ENCODE data around the gene USP6. TPM values are rescaled to one million over a fixed set of nuclear protein-coding genes. Genes with fewer than 3 reads are reported as not detected.
"Not testable (repeated sequence)": the region's sequence is repeated elsewhere in the genome, so short reads cannot be mapped to it uniquely, and the experiment has no call there.

USP6 gene
- total and polyA plus RNA-seq, 3 donors from 2014 or later, result 19.3 to 50.4 (median 25.1) TPM

DNA sequence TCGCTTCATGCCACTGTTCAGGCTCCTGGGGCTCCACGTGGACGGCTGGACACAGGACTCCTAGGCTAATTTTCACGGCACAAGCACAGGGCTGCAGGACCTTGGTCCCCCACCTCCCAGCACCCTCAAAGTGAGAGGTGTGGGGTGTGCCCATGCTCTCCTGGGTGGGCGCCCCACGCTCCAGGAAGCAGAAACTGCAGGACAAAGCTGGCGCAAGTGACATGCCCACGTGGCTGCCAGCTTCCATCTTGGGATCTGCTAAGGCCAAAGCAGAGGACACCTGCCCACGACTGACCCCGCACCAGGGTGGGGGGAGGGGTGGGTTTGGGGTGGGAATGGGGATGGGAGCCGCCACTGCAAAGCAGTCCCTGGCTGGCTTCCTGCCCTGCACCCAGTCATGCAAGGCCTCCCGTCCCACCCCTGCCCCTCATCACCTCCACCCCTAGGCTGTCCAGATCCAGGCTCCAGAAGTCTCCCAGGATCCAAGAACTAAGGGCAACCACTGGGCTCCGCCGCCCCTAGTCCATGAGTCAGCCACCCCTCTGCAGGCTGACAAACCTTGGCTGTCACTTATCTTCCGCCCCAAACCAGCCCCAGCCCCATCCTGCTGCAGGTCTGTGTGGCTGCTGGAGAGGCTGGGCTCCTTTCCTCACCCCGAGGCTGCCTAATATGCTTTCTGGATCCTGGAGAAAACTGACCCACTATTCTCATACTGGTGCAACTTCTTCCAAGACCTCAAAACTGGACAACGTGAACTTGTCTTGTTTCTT lies 11.1 kb downstream of the USP6 start:
- Histone ChIP-seq H3K4me3 (no peak overlapping the region), H3K9me3 (no peaks in the 10 kb centered on the region), H3K4me1 (no peaks in the 10 kb centered on the region), H3K36me3 (ENCODE audit: low read depth, missing control alignments) (no peaks in the 10 kb centered on the region), H3K27me3 (no peaks in the 10 kb centered on the region), H3K27ac (no peak overlapping the region)
- intact Hi-C loops (cut with DNase I; ENCODE audit: low total_unique reads), result no loop called here
- DNase-seq, result no peak
- WGBS, 2 donors, result 82 to 84% methylated on average over 9 to 15 of the region's 17 CpGs
- TF ChIP-seq, protein P1, sequence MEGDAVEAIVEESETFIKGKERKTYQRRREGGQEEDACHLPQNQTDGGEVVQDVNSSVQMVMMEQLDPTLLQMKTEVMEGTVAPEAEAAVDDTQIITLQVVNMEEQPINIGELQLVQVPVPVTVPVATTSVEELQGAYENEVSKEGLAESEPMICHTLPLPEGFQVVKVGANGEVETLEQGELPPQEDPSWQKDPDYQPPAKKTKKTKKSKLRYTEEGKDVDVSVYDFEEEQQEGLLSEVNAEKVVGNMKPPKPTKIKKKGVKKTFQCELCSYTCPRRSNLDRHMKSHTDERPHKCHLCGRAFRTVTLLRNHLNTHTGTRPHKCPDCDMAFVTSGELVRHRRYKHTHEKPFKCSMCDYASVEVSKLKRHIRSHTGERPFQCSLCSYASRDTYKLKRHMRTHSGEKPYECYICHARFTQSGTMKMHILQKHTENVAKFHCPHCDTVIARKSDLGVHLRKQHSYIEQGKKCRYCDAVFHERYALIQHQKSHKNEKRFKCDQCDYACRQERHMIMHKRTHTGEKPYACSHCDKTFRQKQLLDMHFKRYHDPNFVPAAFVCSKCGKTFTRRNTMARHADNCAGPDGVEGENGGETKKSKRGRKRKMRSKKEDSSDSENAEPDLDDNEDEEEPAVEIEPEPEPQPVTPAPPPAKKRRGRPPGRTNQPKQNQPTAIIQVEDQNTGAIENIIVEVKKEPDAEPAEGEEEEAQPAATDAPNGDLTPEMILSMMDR (IDR thresholded peaks at IDR 0.05), result no peak
- no peak for TF ChIP-seq POLR2A (IDR thresholded peaks at IDR 0.05)

DNA sequence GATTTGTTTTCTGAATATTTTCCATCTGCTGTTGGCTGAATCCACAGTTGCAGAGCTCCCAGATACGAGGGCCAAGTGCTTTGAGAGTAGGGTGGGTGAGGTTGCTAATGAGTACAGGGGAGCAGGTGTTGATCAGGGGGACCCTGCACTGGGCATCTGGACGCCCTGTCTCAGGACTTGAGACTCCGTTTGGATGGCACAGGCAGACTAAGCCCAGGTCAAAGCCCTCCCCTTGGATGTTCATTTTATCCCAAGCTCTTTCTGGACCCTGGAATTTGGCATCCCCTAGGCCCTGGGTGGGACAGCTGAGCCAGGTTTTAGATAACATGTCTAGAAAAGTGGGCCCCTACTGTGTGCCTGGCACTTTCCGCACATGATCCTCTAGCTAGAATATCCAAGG lies 12.1 kb downstream of the USP6 start:
- Histone ChIP-seq H3K9me3 (no peaks in the 10 kb centered on the region), H3K36me3 (ENCODE audit: low read depth, missing control alignments) (no peaks in the 10 kb centered on the region), H3K27ac (no peak overlapping the region), H3K4me3 (no peak overlapping the region), H3K4me1 (no peaks in the 10 kb centered on the region), H3K27me3 (no peaks in the 10 kb centered on the region)
- no peak for DNase-seq
- 72 to 84% methylated on average over 2 to 4 of the region's 4 CpGs for WGBS, 2 donors
- intact Hi-C loops (cut with DNase I; ENCODE audit: low total_unique reads), result no loop called here
- TF ChIP-seq POLR2A (IDR thresholded peaks at IDR 0.05), result no peak
- TF ChIP-seq, protein P1 (IDR thresholded peaks at IDR 0.05), result no peak

DNA sequence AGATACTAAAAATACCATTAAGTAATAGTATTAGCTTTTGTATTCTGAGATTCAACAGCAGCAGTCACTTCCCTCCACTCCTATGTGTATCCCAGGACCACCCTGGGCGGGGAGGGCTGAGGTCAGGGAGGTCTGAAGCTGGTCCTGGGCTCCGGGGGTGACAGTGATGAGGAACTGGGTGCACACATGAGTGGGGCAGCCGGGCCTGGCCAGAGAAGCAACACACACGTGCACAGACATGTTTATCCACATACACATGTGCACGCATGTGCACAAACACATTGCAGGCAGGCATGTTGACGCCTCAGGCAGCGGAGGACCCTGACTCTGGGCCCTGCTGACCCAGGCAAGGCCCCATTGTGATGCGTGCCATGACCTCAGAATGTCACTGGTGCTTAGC lies 12.6 kb downstream of the USP6 start:
- H3K27me3 ChIP-seq; H3K4me1 ChIP-seq; DNase-seq; H3K4me3 ChIP-seq; H3K27ac ChIP-seq; intact Hi-C loops (cut with DNase I; ENCODE audit: low total_unique reads); H3K9me3 ChIP-seq; H3K36me3 ChIP-seq (ENCODE audit: low read depth, missing control alignments): not testable (repeated sequence)
- 81 to 83% methylated on average over 4 to 8 of the region's 8 CpGs for WGBS, 2 donors

DNA sequence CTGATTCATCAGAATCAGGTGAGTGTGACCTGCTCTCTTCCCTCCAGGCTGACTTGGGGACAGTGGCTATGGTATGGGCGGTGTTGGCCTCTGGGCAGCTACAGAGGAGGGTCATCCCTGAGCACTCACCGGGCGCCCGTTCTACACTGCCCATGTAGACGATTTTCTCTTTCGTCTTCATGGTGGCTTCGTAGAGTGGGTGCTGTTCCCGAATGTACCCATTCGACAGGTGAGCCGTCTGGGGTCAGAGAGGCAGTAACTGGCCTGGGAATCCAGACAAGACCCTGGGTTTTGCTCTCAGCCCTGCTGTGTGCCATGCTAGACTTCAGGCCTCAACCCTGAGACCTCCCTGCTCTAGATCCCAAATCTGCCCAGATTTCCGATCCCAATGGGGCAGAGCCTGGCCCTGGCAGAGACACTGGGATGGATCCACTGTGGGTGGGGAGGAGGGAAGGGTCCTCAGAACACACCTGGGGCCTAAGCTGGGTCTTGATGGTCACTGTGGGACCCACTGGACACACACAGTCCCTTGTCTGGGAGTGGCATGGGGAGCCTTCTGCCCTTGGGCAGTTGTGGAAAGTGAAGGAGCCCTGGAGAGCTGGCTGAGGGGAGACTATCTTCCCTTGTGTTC lies 13.2 kb downstream of the USP6 start:
- TF ChIP-seq, protein P1 (IDR thresholded peaks at IDR 0.05), result no peak
- TF ChIP-seq POLR2A (IDR thresholded peaks at IDR 0.05), result no peak
- no peak for DNase-seq
- intact Hi-C loops (cut with DNase I; ENCODE audit: low total_unique reads), result no loop called here
- Histone ChIP-seq H3K36me3 (ENCODE audit: low read depth, missing control alignments) (no peaks in the 10 kb centered on the region), H3K27ac (no peak overlapping the region), H3K27me3 (no peaks in the 10 kb centered on the region), H3K9me3 (no peaks in the 10 kb centered on the region), H3K4me1 (no peaks in the 10 kb centered on the region), H3K4me3 (no peak overlapping the region)
- WGBS, 2 donors, result 81 to 94% methylated on average over 11 of the region's 11 CpGs

- H3K27ac ChIP-seq; H3K36me3 ChIP-seq (ENCODE audit: low read depth, missing control alignments); H3K4me1 ChIP-seq; DNase-seq; H3K27me3 ChIP-seq; intact Hi-C loops (cut with DNase I; ENCODE audit: low total_unique reads); H3K9me3 ChIP-seq; H3K4me3 ChIP-seq: not testable (repeated sequence)
- 88% methylated on average over 5 to 8 of the region's 8 CpGs for WGBS, 2 donors
Observed at GRCh38 chr17:5129770-5130169, 13.9 kb downstream of the USP6 start.

DNA sequence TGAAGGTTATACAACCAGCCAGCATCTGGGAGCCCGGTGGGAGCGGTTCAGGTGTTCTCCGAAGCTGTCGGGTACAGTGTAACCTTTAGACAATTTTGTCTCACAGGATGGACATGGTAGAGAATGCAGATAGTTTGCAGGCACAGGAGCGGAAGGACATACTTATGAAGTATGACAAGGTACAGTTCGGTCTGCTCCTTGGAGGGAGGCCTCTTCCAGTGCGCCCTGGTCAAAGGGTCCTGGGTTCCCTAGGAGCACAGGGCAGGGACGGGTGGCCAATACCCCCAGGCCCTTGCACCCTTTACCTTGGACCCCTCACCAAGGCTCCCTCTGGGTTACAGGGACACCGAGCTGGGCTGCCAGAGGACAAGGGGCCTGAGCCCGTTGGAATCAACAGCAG lies 14.4 kb downstream of the USP6 start:
- H3K27ac ChIP-seq; H3K27me3 ChIP-seq; DNase-seq; intact Hi-C loops (cut with DNase I; ENCODE audit: low total_unique reads); H3K9me3 ChIP-seq; H3K4me3 ChIP-seq; H3K36me3 ChIP-seq (ENCODE audit: low read depth, missing control alignments); H3K4me1 ChIP-seq: not testable (repeated sequence)
- WGBS, 2 donors, result 93 to 94% methylated on average over 10 of the region's 10 CpGs

- DNase-seq; H3K27me3 ChIP-seq; H3K4me1 ChIP-seq; intact Hi-C loops (cut with DNase I; ENCODE audit: low total_unique reads); H3K36me3 ChIP-seq (ENCODE audit: low read depth, missing control alignments); H3K27ac ChIP-seq; H3K4me3 ChIP-seq; H3K9me3 ChIP-seq: not testable (repeated sequence)
- 79 to 83% methylated on average over 2 to 5 of the region's 5 CpGs for WGBS, 2 donors
Observed at GRCh38 chr17:5130687-5131086, 14.9 kb downstream of the USP6 start.
